GM10266 (cell line): ENCODE measurements around the gene SERAC1.
"Not testable (repeated sequence)": the region's sequence is repeated elsewhere in the genome, so short reads cannot be mapped to it uniquely, and the experiment has no call there.

ENCODE experiments used
- DNase-seq: peaks from one replicate; pipeline ENCODE4 v3.0.0; 2012; ENCODE audit errors: extremely low spot score
- TF ChIP-seq, protein P1 (sequence below): IDR thresholded peaks from 2 replicates; pipeline ENCODE4 v1.5.1; 2012; ENCODE audit warnings: mild to moderate bottlenecking, low read depth; ENCODE audit not compliant: control insufficient read depth, insufficient read depth; ENCODE audit errors: missing control alignments

The SERAC1 gene

DNA sequence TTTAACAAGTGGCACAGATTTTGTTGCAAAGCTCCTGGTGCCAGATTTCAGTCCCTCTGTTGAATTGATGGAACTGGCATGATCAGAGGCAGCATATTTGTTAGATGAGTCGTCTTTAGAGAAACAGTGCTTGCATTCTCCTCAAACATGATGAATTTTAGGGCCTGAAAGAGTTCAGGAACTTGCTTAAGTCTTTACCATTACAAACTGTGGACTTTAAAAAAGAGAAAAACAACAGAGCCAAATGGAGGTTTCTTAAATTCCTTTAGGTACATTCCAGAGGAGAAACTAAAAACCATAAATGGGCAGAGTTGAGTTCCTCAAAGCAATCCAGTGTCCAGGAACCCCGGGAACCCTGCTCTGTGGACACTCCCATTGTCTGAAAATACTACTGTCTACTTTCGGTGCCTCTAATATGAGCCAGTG, 2.6 kb upstream of the SERAC1 start:
- TF ChIP-seq, protein P1, sequence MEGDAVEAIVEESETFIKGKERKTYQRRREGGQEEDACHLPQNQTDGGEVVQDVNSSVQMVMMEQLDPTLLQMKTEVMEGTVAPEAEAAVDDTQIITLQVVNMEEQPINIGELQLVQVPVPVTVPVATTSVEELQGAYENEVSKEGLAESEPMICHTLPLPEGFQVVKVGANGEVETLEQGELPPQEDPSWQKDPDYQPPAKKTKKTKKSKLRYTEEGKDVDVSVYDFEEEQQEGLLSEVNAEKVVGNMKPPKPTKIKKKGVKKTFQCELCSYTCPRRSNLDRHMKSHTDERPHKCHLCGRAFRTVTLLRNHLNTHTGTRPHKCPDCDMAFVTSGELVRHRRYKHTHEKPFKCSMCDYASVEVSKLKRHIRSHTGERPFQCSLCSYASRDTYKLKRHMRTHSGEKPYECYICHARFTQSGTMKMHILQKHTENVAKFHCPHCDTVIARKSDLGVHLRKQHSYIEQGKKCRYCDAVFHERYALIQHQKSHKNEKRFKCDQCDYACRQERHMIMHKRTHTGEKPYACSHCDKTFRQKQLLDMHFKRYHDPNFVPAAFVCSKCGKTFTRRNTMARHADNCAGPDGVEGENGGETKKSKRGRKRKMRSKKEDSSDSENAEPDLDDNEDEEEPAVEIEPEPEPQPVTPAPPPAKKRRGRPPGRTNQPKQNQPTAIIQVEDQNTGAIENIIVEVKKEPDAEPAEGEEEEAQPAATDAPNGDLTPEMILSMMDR, result no peak
- no peak for DNase-seq

DNA sequence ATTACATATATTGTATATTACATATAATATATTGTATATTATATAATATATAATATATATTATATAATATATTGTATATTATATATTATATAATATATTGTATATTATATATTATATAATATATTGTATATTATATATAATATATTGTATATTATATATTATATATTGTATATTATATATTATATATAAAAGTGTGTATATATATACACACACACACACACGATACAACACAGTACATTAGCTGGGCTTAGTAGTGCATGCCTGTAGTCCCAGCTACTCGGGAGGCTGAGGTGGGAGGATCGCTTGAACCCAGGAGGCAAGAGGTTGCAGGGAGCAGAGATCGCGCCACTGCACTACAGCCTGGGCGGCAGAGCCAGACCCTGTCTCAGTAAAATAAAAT, 1.6 kb upstream of the SERAC1 start:
- DNase-seq, result not testable (repeated sequence)

DNA sequence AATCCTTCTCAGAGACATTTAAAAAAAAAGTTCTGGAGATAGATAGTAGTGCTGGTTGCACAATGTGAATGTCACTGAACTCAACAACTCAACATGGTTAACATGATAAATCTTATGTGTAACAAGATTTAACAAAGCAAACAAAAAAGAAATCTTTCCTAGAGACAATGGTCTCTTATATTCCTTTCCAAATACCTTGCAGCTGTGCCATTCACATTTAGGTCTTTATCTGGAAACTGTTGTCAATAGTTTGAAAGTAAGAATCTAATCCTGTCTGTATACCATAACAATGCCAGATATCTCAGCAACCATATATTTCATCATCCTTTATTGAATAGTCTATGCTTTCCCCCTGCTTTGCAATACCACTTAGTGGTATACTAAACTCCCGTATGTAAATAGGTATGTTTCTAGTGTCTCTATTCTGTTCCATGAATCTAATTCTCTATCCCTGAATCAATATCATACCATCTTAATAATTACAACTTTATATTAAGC, 2.1 kb downstream of the SERAC1 start:
- TF ChIP-seq, protein P1, result no peak
- no peak for DNase-seq

DNA sequence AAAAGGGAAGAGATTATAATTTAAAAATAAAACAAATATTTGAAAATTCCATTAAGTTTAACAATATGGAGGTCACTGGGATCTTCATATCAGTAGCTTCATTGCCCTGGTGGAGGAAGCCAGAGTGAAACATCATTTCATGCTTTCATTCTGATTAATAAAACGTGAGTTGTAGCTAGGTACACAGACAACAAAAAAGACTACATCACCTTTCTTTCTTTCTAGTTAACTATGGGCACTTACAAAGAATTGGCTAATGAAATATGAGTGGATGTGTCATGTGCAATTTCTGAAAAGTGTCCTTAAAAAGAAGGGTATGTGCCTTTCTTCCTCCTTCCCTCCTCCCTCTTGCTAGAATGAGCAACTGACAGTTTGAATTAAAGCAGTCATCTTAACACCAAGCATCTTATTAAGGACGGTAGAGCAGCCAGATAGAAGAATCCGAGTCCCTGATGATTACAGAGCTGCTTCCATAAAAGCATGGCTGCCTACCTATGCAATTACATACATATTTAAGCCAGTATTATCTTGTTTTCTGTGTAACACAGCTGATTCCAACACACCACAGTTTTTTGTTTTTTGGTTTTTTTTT, 3.4 kb downstream of the SERAC1 start:
- TF ChIP-seq, protein P1, result no peak
- DNase-seq, result no peak

DNA sequence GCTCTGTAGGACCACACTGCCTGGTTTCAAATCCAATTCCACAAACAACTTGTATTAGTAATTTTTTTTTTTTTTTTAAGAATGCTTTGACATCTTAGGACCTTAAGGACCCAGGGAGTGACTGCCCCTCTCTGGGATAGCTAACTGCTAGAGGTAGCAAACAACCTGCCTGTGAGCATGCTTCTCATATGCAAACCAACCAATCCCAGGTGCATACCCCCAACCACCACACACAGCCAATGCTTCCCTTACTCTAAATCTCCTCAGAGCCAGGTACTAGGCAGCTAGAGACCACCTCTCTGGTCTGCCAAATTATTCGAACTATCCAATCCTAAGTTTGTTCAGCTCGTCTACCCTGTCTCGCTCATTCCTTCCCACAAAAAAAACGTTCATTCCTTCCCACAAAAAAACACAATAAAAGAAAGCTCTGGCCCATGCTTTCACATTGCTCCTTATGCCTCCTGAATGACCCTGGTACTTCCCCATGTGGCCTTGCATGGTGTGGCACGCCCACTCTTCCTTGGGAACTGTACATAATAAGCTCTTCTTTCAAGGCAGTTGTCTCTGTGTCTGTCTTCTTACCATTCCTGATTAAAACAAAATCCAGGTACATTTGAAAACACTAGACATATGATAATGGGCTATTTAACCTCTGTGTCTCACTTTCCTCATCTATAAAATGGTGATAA, 6.4 kb downstream of the SERAC1 start:
- DNase-seq, result no peak
- TF ChIP-seq, protein P1, result no peak

DNA sequence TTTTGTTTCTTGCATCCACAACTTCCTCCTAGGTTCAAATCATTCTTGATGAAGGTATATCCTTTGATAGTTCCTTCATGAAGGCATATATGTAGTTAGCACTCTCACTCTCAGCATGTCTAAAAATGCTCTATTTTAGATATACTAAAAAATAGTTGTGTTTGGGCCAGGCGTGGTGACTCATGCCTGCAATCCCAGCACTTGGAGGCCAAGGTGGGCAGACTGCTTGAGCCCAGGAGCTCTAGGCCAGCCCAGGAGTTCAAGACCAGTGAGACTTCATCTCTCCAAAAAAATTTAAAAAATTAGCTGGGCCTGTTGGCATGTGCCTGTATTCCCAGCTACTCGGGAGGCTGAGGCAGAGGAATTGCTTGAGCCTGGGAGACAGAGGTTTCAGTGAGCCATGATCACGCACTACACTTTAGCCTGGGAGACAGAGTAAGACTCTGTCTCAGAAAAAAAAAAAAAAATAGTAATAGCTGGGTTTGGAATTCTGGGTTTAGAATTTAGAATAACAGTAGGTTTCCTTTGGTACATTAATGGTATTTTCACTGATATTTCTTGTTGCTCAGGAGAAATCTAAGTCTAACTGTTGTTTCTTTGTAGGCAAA, 7.0 kb downstream of the SERAC1 start:
- TF ChIP-seq, protein P1, result no peak
- no peak for DNase-seq

DNA sequence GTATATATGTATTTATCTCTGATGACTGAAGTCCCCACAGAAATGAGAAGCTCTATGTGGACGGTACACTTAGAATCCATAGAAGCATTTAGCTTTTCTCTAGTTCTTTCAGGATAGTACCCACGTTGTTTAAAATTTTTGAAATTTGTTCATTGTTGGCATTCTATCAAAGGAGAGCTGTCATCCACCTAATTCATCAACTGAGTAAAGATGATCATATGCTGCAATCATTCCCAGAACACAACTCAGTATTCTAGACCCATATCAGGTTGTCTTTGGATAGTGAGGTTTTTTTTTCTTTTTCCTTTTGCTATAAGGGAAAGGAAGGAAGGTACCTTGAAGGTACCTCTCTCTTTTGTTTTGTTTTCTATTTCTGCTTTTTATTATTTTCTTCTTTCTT, 9.3 kb downstream of the SERAC1 start:
- DNase-seq, result no peak
- TF ChIP-seq, protein P1, result no peak
